BLaER1 treated with 17β-estradiol and CSF1 and Interleukin-3, amounts not matched to agents 10 nM and 100 nM (cell line): ENCODE results near the gene GRID2.

Source experiments
- H3K27ac ChIP-seq, 11 experiments: shearing (Covaris generic); formaldehyde crosslinking; 2 replicates each; pipeline ENCODE4 v1.8.1; 2022
- H3K27me3 ChIP-seq, 11 experiments: shearing (Covaris generic); formaldehyde crosslinking; 2 replicates each; pipeline ENCODE4 v1.8.1; 2022
- H3K36me3 ChIP-seq, 11 experiments: shearing (Covaris generic); formaldehyde crosslinking; 2 replicates each; pipeline ENCODE4 v1.8.1; 2022
- H3K4me1 ChIP-seq, 10 experiments: shearing (Covaris generic); formaldehyde crosslinking; 2 replicates each; pipeline ENCODE4 v1.8.1; 2022
- H3K4me2 ChIP-seq, 11 experiments: shearing (Covaris generic); formaldehyde crosslinking; 2 replicates each; pipeline ENCODE4 v1.8.1; 2022
- H3K4me3 ChIP-seq, 10 experiments: shearing (Covaris generic); formaldehyde crosslinking; 2 replicates each; pipeline ENCODE4 v1.8.1; 2022
- H3K9ac ChIP-seq, 11 experiments: shearing (Covaris generic); formaldehyde crosslinking; 2 replicates each; pipeline ENCODE4 v1.8.1; 2022
- H3K9me3 ChIP-seq, 11 experiments: shearing (Covaris generic); formaldehyde crosslinking; replicated peaks in 1 of 11; 2 replicates each; pipeline ENCODE4 v1.8.1; 2022
- H4K20me1 ChIP-seq, 11 experiments: shearing (Covaris generic); formaldehyde crosslinking; 2 replicates each; pipeline ENCODE4 v1.8.1; 2022
- Cebpa-rat ChIP-seq, 11 experiments: shearing (Covaris generic); IDR thresholded peaks; 2 replicates each; pipeline ENCODE4 v1.8.1; 2022

The GRID2 gene

GRCh38 chr4:92334716-92335350 lies 31.1 kb downstream of the GRID2 start:
- no peak overlapping the region for H3K27ac ChIP-seq
- H3K36me3 ChIP-seq = no peaks in the 10 kb centered on the region
- H3K4me3 ChIP-seq = no peak overlapping the region
- no peaks in the 10 kb centered on the region for H3K4me1 ChIP-seq
- H3K27me3 ChIP-seq = no peaks in the 10 kb centered on the region
- H3K9ac ChIP-seq = no peak overlapping the region
- no peak for TF ChIP-seq Cebpa-rat (IDR thresholded peaks at IDR 0.05)
- H4K20me1 ChIP-seq = no peaks in the 10 kb centered on the region
- H3K4me2 ChIP-seq = no peak overlapping the region
- H3K9me3 ChIP-seq = no peaks in the 10 kb centered on the region

- no peak for TF ChIP-seq Cebpa-rat (IDR thresholded peaks at IDR 0.05)
- no peaks in the 10 kb centered on the region for H3K27me3 ChIP-seq
- H3K4me3 ChIP-seq = no peak overlapping the region
- H3K36me3 ChIP-seq = no peaks in the 10 kb centered on the region
- no peak overlapping the region for H3K9ac ChIP-seq
- no peak overlapping the region for H3K27ac ChIP-seq
- no peaks in the 10 kb centered on the region for H3K4me1 ChIP-seq
- H4K20me1 ChIP-seq = no peaks in the 10 kb centered on the region
- H3K9me3 ChIP-seq = no peaks in the 10 kb centered on the region
- H3K4me2 ChIP-seq = no peak overlapping the region
Measured at GRCh38 chr4:92339676-92340075, 35.9 kb downstream of the GRID2 start.

- H4K20me1 ChIP-seq = no peaks in the 10 kb centered on the region
- H3K27ac ChIP-seq = no peak overlapping the region
- H3K4me2 ChIP-seq = no peak overlapping the region
- H3K4me3 ChIP-seq = no peak overlapping the region
- H3K27me3 ChIP-seq = no peaks in the 10 kb centered on the region
- no peaks in the 10 kb centered on the region for H3K36me3 ChIP-seq
- no peak overlapping the region for H3K9ac ChIP-seq
- H3K4me1 ChIP-seq = no peaks in the 10 kb centered on the region
- H3K9me3 ChIP-seq = no peaks in the 10 kb centered on the region
- TF ChIP-seq Cebpa-rat (IDR thresholded peaks at IDR 0.05) = no peak
Measured at GRCh38 chr4:92344216-92344615, 40.5 kb downstream of the GRID2 start.

GRCh38 chr4:92346289-92346688 lies 42.5 kb downstream of the GRID2 start:
- no peak for TF ChIP-seq Cebpa-rat (IDR thresholded peaks at IDR 0.05)
- Histone ChIP-seq H3K9me3 (no peaks in the 10 kb centered on the region), H3K27ac (no peak overlapping the region), H3K4me2 (no peak overlapping the region), H3K4me3 (no peak overlapping the region), H3K9ac (no peak overlapping the region), H3K36me3 (no peaks in the 10 kb centered on the region), H3K4me1 (no peaks in the 10 kb centered on the region), H4K20me1 (no peaks in the 10 kb centered on the region), H3K27me3 (no peaks in the 10 kb centered on the region)

- TF ChIP-seq Cebpa-rat (IDR thresholded peaks at IDR 0.05) = no peak
Measured at GRCh38 chr4:92357966-92358365, 54.2 kb downstream of the GRID2 start.

GRCh38 chr4:92359491-92359890 lies 55.7 kb downstream of the GRID2 start:
- H3K9ac ChIP-seq = no peak overlapping the region
- no peaks in the 10 kb centered on the region for H4K20me1 ChIP-seq
- peaks cover 0 to 10% (median 0%) of the 10 kb centered on the region in 10 experiments; a peak in 5 of 20 replicates for H3K4me1 ChIP-seq
- no peak overlapping the region for H3K4me3 ChIP-seq
- no peak overlapping the region for H3K27ac ChIP-seq
- no peak for TF ChIP-seq Cebpa-rat (IDR thresholded peaks at IDR 0.05)
- no peaks in the 10 kb centered on the region for H3K27me3 ChIP-seq
- H3K9me3 ChIP-seq = no peaks in the 10 kb centered on the region
- no peak overlapping the region for H3K4me2 ChIP-seq
- no peaks in the 10 kb centered on the region for H3K36me3 ChIP-seq

More at GRCh38 chr4:92357966-92358365, 54.2 kb downstream of the GRID2 start:
- Histone ChIP-seq H3K4me2 (no peak overlapping the region), H4K20me1 (no peaks in the 10 kb centered on the region), H3K27me3 (no peaks in the 10 kb centered on the region), H3K36me3 (no peaks in the 10 kb centered on the region), H3K9ac (no peak overlapping the region), H3K9me3 (no peaks in the 10 kb centered on the region), H3K4me1 (peaks cover 0 to 10% (median 0%) of the 10 kb centered on the region in 10 experiments; a peak in 5 of 20 replicates), H3K4me3 (no peak overlapping the region), H3K27ac (no peak overlapping the region)

- H3K9me3 ChIP-seq = no peaks in the 10 kb centered on the region
- H3K36me3 ChIP-seq = no peaks in the 10 kb centered on the region
- no peak for TF ChIP-seq Cebpa-rat (IDR thresholded peaks at IDR 0.05)
- H3K4me3 ChIP-seq = no peak overlapping the region
- H3K27me3 ChIP-seq = no peaks in the 10 kb centered on the region
- peaks cover 0 to 10% (median 0%) of the 10 kb centered on the region in 10 experiments; a peak in 5 of 20 replicates for H3K4me1 ChIP-seq
- no peak overlapping the region for H3K9ac ChIP-seq
- no peak overlapping the region for H3K27ac ChIP-seq
- H3K4me2 ChIP-seq = peak overlapping the region in 3 of 11 experiments; percentile 10 to 58 (median 52); a peak in 4 of 22 replicates
- no peaks in the 10 kb centered on the region for H4K20me1 ChIP-seq
Measured at GRCh38 chr4:92362028-92362427, 58.3 kb downstream of the GRID2 start.

- H3K27me3 ChIP-seq = no peaks in the 10 kb centered on the region
- no peaks in the 10 kb centered on the region for H3K9me3 ChIP-seq
- H3K4me1 ChIP-seq = no peaks in the 10 kb centered on the region
- TF ChIP-seq Cebpa-rat (IDR thresholded peaks at IDR 0.05) = no peak
- no peaks in the 10 kb centered on the region for H3K36me3 ChIP-seq
- no peak overlapping the region for H3K4me2 ChIP-seq
- H3K9ac ChIP-seq = no peak overlapping the region
- H3K27ac ChIP-seq = no peak overlapping the region
- no peaks in the 10 kb centered on the region for H4K20me1 ChIP-seq
- H3K4me3 ChIP-seq = no peak overlapping the region
Measured at GRCh38 chr4:92368653-92369052, 64.9 kb downstream of the GRID2 start.

- peaks cover 2 to 11% (median 4%) of the 10 kb centered on the region in 11 experiments; a peak in 19 of 22 replicates for H3K9me3 ChIP-seq
- H3K4me1 ChIP-seq = no peaks in the 10 kb centered on the region
- no peak overlapping the region for H3K9ac ChIP-seq
- H3K27me3 ChIP-seq = no peaks in the 10 kb centered on the region
- no peak overlapping the region for H3K4me3 ChIP-seq
- TF ChIP-seq Cebpa-rat (IDR thresholded peaks at IDR 0.05) = no peak
- no peak overlapping the region for H3K27ac ChIP-seq
- H3K4me2 ChIP-seq = no peak overlapping the region
- H4K20me1 ChIP-seq = no peaks in the 10 kb centered on the region
- H3K36me3 ChIP-seq = no peaks in the 10 kb centered on the region
Measured at GRCh38 chr4:92381616-92382015, 77.8 kb downstream of the GRID2 start.

GRCh38 chr4:92382128-92382527 lies 78.4 kb downstream of the GRID2 start:
- no peak for TF ChIP-seq Cebpa-rat (IDR thresholded peaks at IDR 0.05)
- H3K9ac ChIP-seq = no peak overlapping the region
- H3K27ac ChIP-seq = no peak overlapping the region
- H3K36me3 ChIP-seq = no peaks in the 10 kb centered on the region
- no peak overlapping the region for H3K4me2 ChIP-seq
- peaks cover 0 to 6% (median 0%) of the 10 kb centered on the region in 11 experiments; a peak in 3 of 22 replicates for H3K9me3 ChIP-seq
- no peaks in the 10 kb centered on the region for H3K27me3 ChIP-seq
- no peaks in the 10 kb centered on the region for H3K4me1 ChIP-seq
- no peak overlapping the region for H3K4me3 ChIP-seq
- H4K20me1 ChIP-seq = no peaks in the 10 kb centered on the region
